Glutamatergic neuron (in vitro differentiated cells): ENCODE data around the gene MAN2B1. TPM values are rescaled to one million over a fixed set of nuclear protein-coding genes. Genes with fewer than 3 reads are reported as not detected.

Source experiments
- DNase-seq: peaks from one replicate; pipeline ENCODE4 v3.0.0; 2022
- H3K27ac Mint-ChIP-seq: one replicate; pipeline ENCODE4 v1.8.0; 2020; ENCODE audit warnings: mild to moderate bottlenecking, mixed read lengths, inconsistent platforms; ENCODE audit not compliant: unreplicated experiment
- H3K27me3 Mint-ChIP-seq: one replicate; pipeline ENCODE4 v1.8.0; 2020; ENCODE audit warnings: mild to moderate bottlenecking, moderate library complexity, mixed read lengths, inconsistent platforms; ENCODE audit not compliant: unreplicated experiment
- H3K36me3 Mint-ChIP-seq: one replicate; pipeline ENCODE4 v1.8.0; 2020; ENCODE audit warnings: mild to moderate bottlenecking, mixed read lengths, inconsistent platforms; ENCODE audit not compliant: unreplicated experiment
- H3K4me1 Mint-ChIP-seq: one replicate; pipeline ENCODE4 v1.8.0; 2020; ENCODE audit warnings: mild to moderate bottlenecking, low read depth, mixed read lengths, inconsistent platforms; ENCODE audit not compliant: unreplicated experiment
- H3K4me3 Mint-ChIP-seq: one replicate; pipeline ENCODE4 v1.8.0; 2020; ENCODE audit warnings: mild to moderate bottlenecking, mixed read lengths, inconsistent platforms; ENCODE audit not compliant: unreplicated experiment
- H3K9me3 Mint-ChIP-seq: one replicate; pipeline ENCODE4 v1.8.0; 2020; ENCODE audit warnings: mild to moderate bottlenecking, moderate library complexity, mixed read lengths, inconsistent platforms; ENCODE audit not compliant: unreplicated experiment
- CTCF ChIP-seq: fragments of 200-600 bp; sonication (generic); IDR thresholded peaks from one replicate; pipeline ENCODE4 v1.5.0; 2021; ENCODE audit not compliant: partially characterized antibody, unreplicated experiment
- total RNA-seq: library from RNA; stranded (reverse); fragmentation: NEBNext Ultra II Directional; extraction: Animal tissue kit (Norgen Biotek cat#: 25700); gene quantifications from one replicate; pipeline ENCODE4 v1.2.1, GENCODE V29; 2021; ENCODE audit not compliant: unreplicated experiment

MAN2B1 gene
- total RNA-seq, 1 donor from 2014 or later: 72.2 TPM

- peak; percentile 9 for TF ChIP-seq CTCF
- peak overlapping the region; percentile 100 for H3K27ac Mint-ChIP-seq
- peaks cover 16% of the 10 kb centered on the region for H3K4me1 Mint-ChIP-seq
- peaks cover 11% of the 10 kb centered on the region for H3K27me3 Mint-ChIP-seq
- peak; percentile 58 for DNase-seq
- H3K36me3 Mint-ChIP-seq: no peaks in the 10 kb centered on the region
- H3K9me3 Mint-ChIP-seq: peaks cover 9% of the 10 kb centered on the region
- peak overlapping the region; percentile 99 for H3K4me3 Mint-ChIP-seq
Measured at GRCh38 chr19:12669270-12670158, 3.0 kb upstream of the MAN2B1 start.

GRCh38 chr19:12668932-12669269, 2.4 kb upstream of the MAN2B1 start:
- Mint-ChIP-seq H3K27ac (peak overlapping the region; percentile 100), H3K27me3 (peaks cover 11% of the 10 kb centered on the region), H3K4me3 (peak overlapping the region; percentile 99), H3K36me3 (no peaks in the 10 kb centered on the region), H3K4me1 (peaks cover 16% of the 10 kb centered on the region), H3K9me3 (peaks cover 8% of the 10 kb centered on the region)
- no peak for TF ChIP-seq CTCF
- peak; percentile 48 for DNase-seq

- peak overlapping the region; percentile 100 for H3K27ac Mint-ChIP-seq
- no peaks in the 10 kb centered on the region for H3K36me3 Mint-ChIP-seq
- H3K4me1 Mint-ChIP-seq: peaks cover 16% of the 10 kb centered on the region
- no peak for TF ChIP-seq CTCF
- H3K9me3 Mint-ChIP-seq: peaks cover 8% of the 10 kb centered on the region
- DNase-seq: no peak
- peaks cover 11% of the 10 kb centered on the region for H3K27me3 Mint-ChIP-seq
- H3K4me3 Mint-ChIP-seq: peak overlapping the region; percentile 99
Measured at GRCh38 chr19:12668346-12668745, 1.8 kb upstream of the MAN2B1 start.

GRCh38 chr19:12667731-12668302, 1.3 kb upstream of the MAN2B1 start:
- peaks cover 8% of the 10 kb centered on the region for H3K9me3 Mint-ChIP-seq
- no peak for TF ChIP-seq CTCF
- no peaks in the 10 kb centered on the region for H3K36me3 Mint-ChIP-seq
- peak overlapping the region; percentile 99 for H3K4me3 Mint-ChIP-seq
- no peak overlapping the region for H3K27ac Mint-ChIP-seq
- H3K27me3 Mint-ChIP-seq: peaks cover 11% of the 10 kb centered on the region
- H3K4me1 Mint-ChIP-seq: peaks cover 16% of the 10 kb centered on the region
- DNase-seq: no peak
